K562 (cell line): ENCODE measurements around the gene TSEN34. TPM values are rescaled to one million over a fixed set of nuclear protein-coding genes. Genes with fewer than 3 reads are reported as not detected.
A peak's percentile ranks its signal among the peaks of the same experiment; 100 is the strongest.

Source experiments
- CREB5 ChIP-seq: fragments of 250-450 bp; sonication (Bioruptor Pico); IDR thresholded peaks from 2 replicates; pipeline ENCODE4 v1.5.0; 2020; ENCODE audit warnings: mild to moderate bottlenecking
- EP400 ChIP-seq: fragments of 450-650 bp; IDR thresholded peaks from 2 replicates; pipeline ENCODE4 v1.6.1; 2017; ENCODE audit warnings: antibody characterized with exemption, mild to moderate bottlenecking, moderate library complexity
- HMG20B ChIP-seq: fragments of 250-450 bp; sonication (Bioruptor Pico); IDR thresholded peaks from 2 replicates; pipeline ENCODE4 v1.5.0; 2021; ENCODE audit warnings: mild to moderate bottlenecking
- KDM2B ChIP-seq: fragments of 250-450 bp; sonication (Bioruptor Pico); IDR thresholded peaks from 2 replicates; pipeline ENCODE4 v1.8.0; 2021; ENCODE audit warnings: mild to moderate bottlenecking, moderate library complexity
- MXD1 ChIP-seq: fragments of 250-450 bp; sonication (Bioruptor Pico); IDR thresholded peaks from 2 replicates; pipeline ENCODE4 v1.8.0; 2021; ENCODE audit warnings: borderline replicate concordance, mild to moderate bottlenecking, moderate library complexity; ENCODE audit not compliant: poor library complexity, severe bottlenecking
- NR3C1 ChIP-seq: sonication (generic); formaldehyde crosslinking; IDR thresholded peaks from 2 replicates; pipeline ENCODE4 v1.8.1; 2022; ENCODE audit warnings: missing genetic modification reagents
- SMARCE1 ChIP-seq: fragments of 450-650 bp; IDR thresholded peaks from 2 replicates; pipeline ENCODE4 v1.7.1; 2016; ENCODE audit warnings: mild to moderate bottlenecking
- ZFPM2 ChIP-seq: fragments of 250-450 bp; sonication (Bioruptor Pico); IDR thresholded peaks from 2 replicates; pipeline ENCODE4 v1.5.1; 2022; ENCODE audit warnings: mild to moderate bottlenecking
- ZNF3 ChIP-seq: fragments of 250-450 bp; sonication (Bioruptor Pico); IDR thresholded peaks from 2 replicates; pipeline ENCODE4 v1.5.0; 2021; ENCODE audit warnings: mild to moderate bottlenecking, moderate library complexity
- ZNF407 ChIP-seq: fragments of 450-650 bp; IDR thresholded peaks from 2 replicates; pipeline ENCODE4 v1.6.1; 2016; ENCODE audit warnings: low read depth
- ZNF511 ChIP-seq: sonication (generic); formaldehyde crosslinking; IDR thresholded peaks from 2 replicates; pipeline ENCODE4 v1.8.0; 2022; ENCODE audit warnings: mild to moderate bottlenecking, missing genetic modification reagents
- ZNF77 ChIP-seq: fragments of 250-450 bp; sonication (Bioruptor Pico); IDR thresholded peaks from 2 replicates; pipeline ENCODE4 v1.5.0; 2020
- polyA plus RNA-seq, 8 experiments: library from polyadenylated mRNA; depleted of rRNA in 4 of 8; stranded (reverse) in 5 of 8; unstranded in 3 of 8; fragments of >200 nt; fragmentation: Nextera tagmentation in 2 of 8; fragmentation: Illumina TruSeq in 1 of 8; extraction: Ambion mirVana in 2 of 8; extraction: Trizol in 1 of 8; gene quantifications; 2 replicates each; pipeline versions ENCODE4 v1.2.1 to v1.2.3, GENCODE V29; 2011 to 2014; ENCODE audit warnings: inconsistent platforms in 1 of 8, missing spikeins in 1 of 8
- total RNA-seq, 7 experiments: library from RNA; depleted of rRNA in 6 of 7; stranded (reverse); fragments of >200 nt in 6 of 7; fragmentation: Illumina TruSeq in 2 of 7; extraction: Trizol in 2 of 7; gene quantifications; 2 replicates each; pipeline versions ENCODE4 v1.2.1 to v1.2.3, GENCODE V29; 2011 to 2021; ENCODE audit warnings: low replicate concordance in 1 of 7
- TF ChIP-seq, protein P1 (sequence below): sonication (generic); formaldehyde crosslinking; IDR thresholded peaks from 2 replicates; pipeline ENCODE4 v1.8.0; 2022; ENCODE audit warnings: missing genetic modification reagents, mild to moderate bottlenecking, borderline replicate concordance

The TSEN34 gene
- total and polyA plus RNA-seq, 9 of the 15 experiments (the other 6 are each of a cell fraction or from before 2014, with no cell fraction given) = 3.1 to 57.6 (median 29.5) TPM

- TF ChIP-seq, protein P1, sequence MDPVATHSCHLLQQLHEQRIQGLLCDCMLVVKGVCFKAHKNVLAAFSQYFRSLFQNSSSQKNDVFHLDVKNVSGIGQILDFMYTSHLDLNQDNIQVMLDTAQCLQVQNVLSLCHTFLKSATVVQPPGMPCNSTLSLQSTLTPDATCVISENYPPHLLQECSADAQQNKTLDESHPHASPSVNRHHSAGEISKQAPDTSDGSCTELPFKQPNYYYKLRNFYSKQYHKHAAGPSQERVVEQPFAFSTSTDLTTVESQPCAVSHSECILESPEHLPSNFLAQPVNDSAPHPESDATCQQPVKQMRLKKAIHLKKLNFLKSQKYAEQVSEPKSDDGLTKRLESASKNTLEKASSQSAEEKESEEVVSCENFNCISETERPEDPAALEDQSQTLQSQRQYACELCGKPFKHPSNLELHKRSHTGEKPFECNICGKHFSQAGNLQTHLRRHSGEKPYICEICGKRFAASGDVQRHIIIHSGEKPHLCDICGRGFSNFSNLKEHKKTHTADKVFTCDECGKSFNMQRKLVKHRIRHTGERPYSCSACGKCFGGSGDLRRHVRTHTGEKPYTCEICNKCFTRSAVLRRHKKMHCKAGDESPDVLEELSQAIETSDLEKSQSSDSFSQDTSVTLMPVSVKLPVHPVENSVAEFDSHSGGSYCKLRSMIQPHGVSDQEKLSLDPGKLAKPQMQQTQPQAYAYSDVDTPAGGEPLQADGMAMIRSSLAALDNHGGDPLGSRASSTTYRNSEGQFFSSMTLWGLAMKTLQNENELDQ (CRISPR knock-in tag) = no peak
- TF ChIP-seq ZNF77 (CRISPR knock-in tag) = no peak
- no peak for TF ChIP-seq HMG20B (CRISPR knock-in tag)
- no peak; the same call in 1 of the 2 replicates for TF ChIP-seq EP400
- no peak for TF ChIP-seq KDM2B (CRISPR knock-in tag)
- 0 out of 2 replicates have a peak, but pooled peaks have one; percentile 26 for TF ChIP-seq ZFPM2 (CRISPR knock-in tag)
- TF ChIP-seq ZNF407 = no peak
- no peak for TF ChIP-seq MXD1 (CRISPR knock-in tag)
- TF ChIP-seq NR3C1 (CRISPR knock-in tag) = no peak
- no peak for TF ChIP-seq CREB5 (CRISPR knock-in tag)
- TF ChIP-seq ZNF511 (CRISPR knock-in tag) = no peak; the same call in 1 of the 2 replicates
- TF ChIP-seq SMARCE1 = no peak
- TF ChIP-seq ZNF3 (CRISPR knock-in tag) = no peak
Measured at GRCh38 chr19:54189145-54189734, 1.9 kb upstream of the TSEN34 start, which contains the start of gene MBOAT7 (continued).
